Osteocyte (in vitro differentiated cells): ENCODE measurements around the gene TMEM229B. TPM values are rescaled to one million over a fixed set of nuclear protein-coding genes. Genes with fewer than 3 reads are reported as not detected.

Experiments
- DNase-seq: peaks from one replicate; pipeline ENCODE4 v3.0.0; 2021; ENCODE audit warnings: mixed read lengths; ENCODE audit not compliant: unreplicated experiment; ENCODE audit errors: extremely low spot score
- H3K27ac Mint-ChIP-seq: one replicate; pipeline ENCODE4 v1.8.0; 2021; ENCODE audit warnings: mild to moderate bottlenecking, mixed read lengths; ENCODE audit not compliant: unreplicated experiment
- H3K27me3 Mint-ChIP-seq: one replicate; pipeline ENCODE4 v1.8.0; 2021; ENCODE audit warnings: mixed read lengths; ENCODE audit not compliant: unreplicated experiment
- H3K36me3 Mint-ChIP-seq: one replicate; pipeline ENCODE4 v1.8.0; 2021; ENCODE audit warnings: mixed read lengths; ENCODE audit not compliant: unreplicated experiment
- H3K4me1 Mint-ChIP-seq: one replicate; pipeline ENCODE4 v1.8.0; 2021; ENCODE audit warnings: mixed read lengths; ENCODE audit not compliant: unreplicated experiment
- H3K4me3 Mint-ChIP-seq: one replicate; pipeline ENCODE4 v1.8.0; 2021; ENCODE audit warnings: mild to moderate bottlenecking, moderate library complexity, mixed read lengths; ENCODE audit not compliant: unreplicated experiment
- H3K9me3 Mint-ChIP-seq: one replicate; pipeline ENCODE4 v1.8.0; 2021; ENCODE audit warnings: mixed read lengths; ENCODE audit not compliant: unreplicated experiment
- CTCF ChIP-seq: fragments of 200-600 bp; sonication (generic); IDR thresholded peaks from 2 replicates; pipeline ENCODE4 v1.5.0; 2021; ENCODE audit warnings: antibody characterized with exemption, mild to moderate bottlenecking, moderate library complexity
- total RNA-seq: library from RNA; stranded (reverse); gene quantifications from 2 replicates; pipeline ENCODE4 v1.2.1, GENCODE V29; 2021

Gene TMEM229B
- total RNA-seq, 1 donor from 2014 or later, result 0.51 TPM

- H3K4me1 Mint-ChIP-seq, result no peaks in the 10 kb centered on the region
- H3K36me3 Mint-ChIP-seq, result no peaks in the 10 kb centered on the region
- no peaks in the 10 kb centered on the region for H3K9me3 Mint-ChIP-seq
- H3K4me3 Mint-ChIP-seq, result no peak overlapping the region
- H3K27me3 Mint-ChIP-seq, result peaks cover 77% of the 10 kb centered on the region
- no peak overlapping the region for H3K27ac Mint-ChIP-seq
- DNase-seq, result no peak
- no peak for TF ChIP-seq CTCF
Observed at GRCh38 chr14:67520482-67520881, 32.0 kb upstream of the TMEM229B start.

GRCh38 chr14:67519406-67519805 is 30.9 kb upstream of the TMEM229B start:
- Mint-ChIP-seq H3K27me3 (peaks cover 71% of the 10 kb centered on the region), H3K36me3 (no peaks in the 10 kb centered on the region), H3K9me3 (no peaks in the 10 kb centered on the region), H3K27ac (no peak overlapping the region), H3K4me3 (no peak overlapping the region), H3K4me1 (no peaks in the 10 kb centered on the region)
- TF ChIP-seq CTCF, result no peak
- no peak for DNase-seq

GRCh38 chr14:67517083-67517482 is 28.6 kb upstream of the TMEM229B start:
- DNase-seq, result no peak
- peaks cover 60% of the 10 kb centered on the region for H3K27me3 Mint-ChIP-seq
- H3K27ac Mint-ChIP-seq, result no peak overlapping the region
- H3K4me1 Mint-ChIP-seq, result no peaks in the 10 kb centered on the region
- H3K36me3 Mint-ChIP-seq, result no peaks in the 10 kb centered on the region
- H3K9me3 Mint-ChIP-seq, result no peaks in the 10 kb centered on the region
- H3K4me3 Mint-ChIP-seq, result no peak overlapping the region
- TF ChIP-seq CTCF, result peak; percentile 26

GRCh38 chr14:67516676-67517075 is 28.2 kb upstream of the TMEM229B start:
- no peak for DNase-seq
- no peaks in the 10 kb centered on the region for H3K36me3 Mint-ChIP-seq

More at GRCh38 chr14:67516676-67517075, 28.2 kb upstream of the TMEM229B start:
- Mint-ChIP-seq H3K9me3 (no peaks in the 10 kb centered on the region), H3K27me3 (peaks cover 59% of the 10 kb centered on the region), H3K27ac (no peak overlapping the region), H3K4me3 (no peak overlapping the region), H3K4me1 (no peaks in the 10 kb centered on the region)
- no peak for TF ChIP-seq CTCF
